ENCODE measurements around the gene NLGN3. TPM values are rescaled to one million over a fixed set of nuclear protein-coding genes. Genes with fewer than 3 reads are reported as not detected.

Gene NLGN3
- total and polyA plus RNA-seq, 2 of the 8 experiments (the other 6 are each of a cell fraction or from before 2014, with no cell fraction given), result 12.0 to 14.8 TPM

DNA sequence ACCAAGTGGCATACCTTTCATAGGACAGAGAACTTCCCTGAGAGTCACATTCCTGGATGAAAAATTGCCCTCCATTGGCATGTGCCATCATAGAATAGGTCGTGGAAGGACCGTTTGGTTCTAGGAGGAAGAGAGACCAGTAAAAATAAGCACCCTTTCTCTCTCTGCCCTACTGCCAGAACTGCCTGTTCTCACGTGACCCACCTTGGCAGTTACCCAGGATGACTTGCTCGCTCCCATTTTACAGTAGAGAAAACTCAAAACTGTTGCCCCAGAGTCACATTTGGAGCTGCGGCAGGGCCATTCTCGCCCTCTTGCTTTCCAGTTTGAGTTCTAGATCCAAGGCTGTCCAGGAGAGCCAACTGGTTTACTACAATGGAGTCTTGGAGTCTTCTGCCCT, 1.1 kb upstream of the NLGN3 start:
- Histone ChIP-seq H3K79me1 (ENCODE audit: low read depth, low read length) (no peaks in the 10 kb centered on the region), H3K23ac (ENCODE audit: insufficient read length) (no peak overlapping the region), H4K91ac (replicated peaks; ENCODE audit: insufficient read length, low read length) (no peak overlapping the region), H4K20me1 (replicated peaks in 1 of 2; ENCODE audit: control insufficient read depth in 1 of 2, insufficient read depth in 2 of 2, low read length in 2 of 2) (no peaks in the 10 kb centered on the region), H3K18ac (ENCODE audit: extremely low read depth, low read length) (no peak overlapping the region), H2BK12ac (ENCODE audit: low read depth, low read length) (no peak overlapping the region), H2BK120ac (replicated peaks; ENCODE audit: low read depth, low read length) (no peak overlapping the region), H3K9me3 (ENCODE audit: insufficient read depth in 2 of 2, low read depth in 1 of 2, low read length in 1 of 2) (no peaks in the 10 kb centered on the region), H3K36me3 (ENCODE audit: control insufficient read depth in 2 of 4, insufficient read depth in 4 of 4, low read length in 3 of 4) (peaks cover 0 to 11% (median 3%) of the 10 kb centered on the region in 4 experiments; a peak in 5 of 8 replicates), H4K8ac (ENCODE audit: extremely low read depth, insufficient read depth, low read length) (no peak overlapping the region), H3K27ac (ENCODE audit: low read depth, low read length) (no peak overlapping the region), H2BK20ac (ENCODE audit: low read length) (no peak overlapping the region), H3K4me2 (ENCODE audit: insufficient read depth in 1 of 2, low read depth in 2 of 2, low read length in 2 of 2) (no peak overlapping the region; a peak in 1 of 4 replicates), H3K23me2 (ENCODE audit: low read depth, low read length) (peaks cover 5% of the 10 kb centered on the region; the same call in 1 of the 2 replicates), H3K14ac (ENCODE audit: insufficient read length) (no peak overlapping the region), H2BK5ac (ENCODE audit: low read depth, low read length) (no peak overlapping the region), H4K5ac (ENCODE audit: insufficient read length, low read depth, low read length) (no peak overlapping the region), H3K4me1 (replicated peaks in 1 of 4; ENCODE audit: control insufficient read depth in 3 of 4, insufficient read depth in 4 of 4, low read length in 3 of 4) (peaks cover 4 to 17% (median 6%) of the 10 kb centered on the region in 4 experiments), H3K4ac (replicated peaks; ENCODE audit: insufficient read length, low read depth, low read length) (no peak overlapping the region), H3K79me2 (ENCODE audit: control insufficient read depth in 1 of 2, insufficient read depth in 2 of 2, low read length in 2 of 2) (no peaks in the 10 kb centered on the region), H2AK5ac (ENCODE audit: low read depth, low read length) (no peak overlapping the region), H3K56ac (replicated peaks; ENCODE audit: insufficient read length, low read depth, low read length) (no peak overlapping the region), H2BK15ac (ENCODE audit: low read length) (no peak overlapping the region), H3K4me3 (ENCODE audit: extremely low read depth in 1 of 4, insufficient read depth in 2 of 4, low read depth in 3 of 4, low read length in 4 of 4) (no peak overlapping the region), H2AFZ (ENCODE audit: low read length) (no peak overlapping the region), H3K9ac (replicated peaks in 1 of 4; ENCODE audit: extremely low read depth in 1 of 4, low read depth in 3 of 4, low read length in 3 of 4) (no peak overlapping the region), H3K27me3 (replicated peaks in 1 of 4; ENCODE audit: control insufficient read depth in 3 of 4, extremely low read depth in 1 of 4, insufficient read depth in 3 of 4, low read length in 3 of 4) (no peaks in the 10 kb centered on the region)
- 86% methylated on average over 5 of the region's 6 CpGs; no CpG with 5 or more reads in 1 of the 2 experiments for WGBS, 2 experiments (ENCODE audit: extremely low coverage in 1 of 2, insufficient coverage in 1 of 2, insufficient read length in 1 of 2, insufficient replicate concordance in 2 of 2, low coverage in 1 of 2, low lambda C conversion rate in 2 of 2, missing lambda C conversion rate in 1 of 2)
- no peak for DNase-seq (ENCODE audit: low read depth in 1 of 2, low spot score in 2 of 2)
- no peak for FAIRE-seq
- ChIA-PET CTCF (ENCODE audit: partially characterized antibody) (interaction anchor here (1.0 to 1.3 kb wide), 2 partner anchors 16 to 44 kb away, joined by 3 to 4 read pairs; no protein-coding TSS in a partner anchor), POLR2A (ENCODE audit: partially characterized antibody) (interaction anchor here (1.3 kb wide), 1 partner anchor 101 kb away, joined by 3 read pairs; no protein-coding TSS in a partner anchor)
- TF ChIP-seq SUZ12 (IDR thresholded peaks at IDR 0.05; ENCODE audit: low read length) (no peak), POLR2A (IDR thresholded peaks at IDR 0.05; ENCODE audit: control extremely low read depth in 1 of 2, low read depth in 2 of 2, low read length in 2 of 2) (no peak), EGR1 (IDR thresholded peaks at IDR 0.05; ENCODE audit: borderline replicate concordance, low read depth, low read length) (no peak), ASH2L (IDR thresholded peaks at IDR 0.05; ENCODE audit: low read length) (no peak), RXRA (IDR thresholded peaks at IDR 0.05; ENCODE audit: insufficient read depth, low read depth, low read length) (no peak), RNF2 (IDR thresholded peaks at IDR 0.05; ENCODE audit: borderline replicate concordance, low read depth, low read length, missing control alignments, poor library complexity, severe bottlenecking) (no peak), SIRT6 (IDR thresholded peaks at IDR 0.05; ENCODE audit: low read length) (no peak), KDM4A (IDR thresholded peaks at IDR 0.05; ENCODE audit: low read depth, low read length, severe bottlenecking) (no peak), CREB1 (IDR thresholded peaks at IDR 0.05) (no peak)
- TF ChIP-seq, protein P1, sequence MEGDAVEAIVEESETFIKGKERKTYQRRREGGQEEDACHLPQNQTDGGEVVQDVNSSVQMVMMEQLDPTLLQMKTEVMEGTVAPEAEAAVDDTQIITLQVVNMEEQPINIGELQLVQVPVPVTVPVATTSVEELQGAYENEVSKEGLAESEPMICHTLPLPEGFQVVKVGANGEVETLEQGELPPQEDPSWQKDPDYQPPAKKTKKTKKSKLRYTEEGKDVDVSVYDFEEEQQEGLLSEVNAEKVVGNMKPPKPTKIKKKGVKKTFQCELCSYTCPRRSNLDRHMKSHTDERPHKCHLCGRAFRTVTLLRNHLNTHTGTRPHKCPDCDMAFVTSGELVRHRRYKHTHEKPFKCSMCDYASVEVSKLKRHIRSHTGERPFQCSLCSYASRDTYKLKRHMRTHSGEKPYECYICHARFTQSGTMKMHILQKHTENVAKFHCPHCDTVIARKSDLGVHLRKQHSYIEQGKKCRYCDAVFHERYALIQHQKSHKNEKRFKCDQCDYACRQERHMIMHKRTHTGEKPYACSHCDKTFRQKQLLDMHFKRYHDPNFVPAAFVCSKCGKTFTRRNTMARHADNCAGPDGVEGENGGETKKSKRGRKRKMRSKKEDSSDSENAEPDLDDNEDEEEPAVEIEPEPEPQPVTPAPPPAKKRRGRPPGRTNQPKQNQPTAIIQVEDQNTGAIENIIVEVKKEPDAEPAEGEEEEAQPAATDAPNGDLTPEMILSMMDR (IDR thresholded peaks at IDR 0.05; ENCODE audit: control extremely low read depth in 1 of 3, insufficient read depth in 1 of 3, low read depth in 1 of 3, low read length in 3 of 3), result no peak
- TF ChIP-seq, protein P2, sequence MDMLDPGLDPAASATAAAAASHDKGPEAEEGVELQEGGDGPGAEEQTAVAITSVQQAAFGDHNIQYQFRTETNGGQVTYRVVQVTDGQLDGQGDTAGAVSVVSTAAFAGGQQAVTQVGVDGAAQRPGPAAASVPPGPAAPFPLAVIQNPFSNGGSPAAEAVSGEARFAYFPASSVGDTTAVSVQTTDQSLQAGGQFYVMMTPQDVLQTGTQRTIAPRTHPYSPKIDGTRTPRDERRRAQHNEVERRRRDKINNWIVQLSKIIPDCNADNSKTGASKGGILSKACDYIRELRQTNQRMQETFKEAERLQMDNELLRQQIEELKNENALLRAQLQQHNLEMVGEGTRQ (IDR thresholded peaks at IDR 0.05; ENCODE audit: low read length), result no peak
